ENCODE measurements around the gene JUNB. TPM values are rescaled to one million over a fixed set of nuclear protein-coding genes. Genes with fewer than 3 reads are reported as not detected.

Gene JUNB
- polyA plus RNA-seq, 1 donor (not counting 4 experiments of a cell fraction or from before 2014, with no cell fraction given): 40.8 TPM

DNA sequence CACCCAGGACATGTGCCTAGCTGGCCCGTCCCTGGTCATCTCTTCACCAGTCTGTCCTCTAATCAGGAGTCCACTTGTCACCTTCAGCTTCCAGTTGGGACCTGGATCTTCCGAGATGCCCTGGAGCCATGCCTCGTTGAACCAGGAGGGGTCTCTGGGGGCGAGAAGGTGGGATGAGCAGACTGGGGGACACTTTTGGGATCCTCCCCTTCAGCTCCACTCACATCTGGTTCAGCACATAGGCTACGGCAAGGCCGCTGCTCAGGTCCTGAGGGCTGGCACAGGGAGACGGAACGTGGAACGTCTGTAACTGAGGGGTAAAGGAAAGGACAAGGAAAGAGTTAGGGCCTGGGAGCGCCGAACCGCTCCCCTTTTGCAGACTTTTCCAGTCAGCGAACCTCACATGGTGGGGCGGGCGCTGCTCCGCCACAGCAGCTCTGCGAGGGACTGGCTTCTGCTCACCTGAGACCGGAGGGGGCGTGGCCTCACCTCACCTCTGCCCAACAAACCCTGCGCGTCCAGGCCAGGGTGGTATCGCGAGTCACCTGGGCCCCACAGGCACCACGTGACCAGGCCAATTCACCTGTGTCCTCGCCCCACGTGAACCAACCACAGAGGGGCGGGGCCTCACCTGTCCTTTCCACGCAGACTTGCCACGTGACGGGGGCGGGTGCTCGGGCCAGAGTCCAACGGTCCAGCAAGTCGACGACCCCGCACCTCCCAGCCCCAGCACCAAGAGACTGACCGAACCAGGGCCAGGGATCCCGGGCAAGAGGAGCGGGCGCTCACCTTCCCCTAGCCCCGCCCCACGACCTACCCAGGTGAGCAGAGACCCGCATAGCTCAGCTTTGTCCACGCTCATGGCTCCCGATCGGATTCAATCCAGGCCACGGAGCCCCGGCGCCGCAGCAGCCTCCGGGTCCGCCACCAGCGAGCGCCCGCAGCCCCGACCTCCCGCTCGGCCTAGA lies 16.4 kb upstream of the JUNB start, which contains the start of gene HOOK2:
HOOK2 (minus strand) TSS at position 965 of the 968 bp plus-strand sequence; CDS start at position 862, 103 bp downstream.
- H3K36me3 ChIP-seq (ENCODE audit: control insufficient read depth in 2 of 2, extremely low read depth in 1 of 2, insufficient read depth in 2 of 2, low read length in 2 of 2): peaks cover 19 to 21% of the 10 kb centered on the region in 2 experiments
- no peaks in the 10 kb centered on the region for H3K9me1 ChIP-seq (ENCODE audit: control insufficient read depth, extremely low read depth, insufficient read depth, low read length)
- peak within 1 kb of the TSS; percentile 91 for H3K27ac ChIP-seq (ENCODE audit: control insufficient read depth, insufficient read depth, low read length)
- dilution Hi-C loops (cut with MboI; ENCODE audit: extremely low pct_ligation_motif_present, low sequenced_read_pairs): no loop called here
- no peaks in the 10 kb centered on the region for H3K9me3 ChIP-seq (ENCODE audit: control insufficient read depth, low read depth, low read length)
- peaks cover 27% of the 10 kb centered on the region for H3K4me1 ChIP-seq (ENCODE audit: control insufficient read depth, extremely low read depth, insufficient read depth, low read length)
- TF ChIP-seq EZH2 (IDR thresholded peaks at IDR 0.05; ENCODE audit: low read length): no peak
- no peak for TF ChIP-seq CTCF (optimal IDR thresholded peaks at IDR 0.05 in 1 of 3, IDR thresholded peaks at IDR 0.05 in 1 of 3, conservative IDR thresholded peaks at IDR 0.05 in 1 of 3; ENCODE audit: extremely low read depth in 1 of 3, insufficient read depth in 2 of 3, low read length in 3 of 3)
- peak within 1 kb of the TSS; percentile 70 for H2AFZ ChIP-seq (ENCODE audit: control insufficient read depth, low read length)
- H3K4me2 ChIP-seq (ENCODE audit: control insufficient read depth, extremely low read depth, insufficient read depth, low read depth, low read length): peak within 1 kb of the TSS; percentile 94
- FAIRE-seq: peak; percentile 76
- H3K27me3 ChIP-seq (ENCODE audit: control insufficient read depth, extremely low read depth, insufficient read depth, low read length): no peaks in the 10 kb centered on the region
- H4K20me1 ChIP-seq (ENCODE audit: control insufficient read depth, extremely low read depth, insufficient read depth, low read length): peaks cover 3% of the 10 kb centered on the region
- peak; percentile 97 for DNase-seq (ENCODE audit: low read depth, low spot score)
- peaks cover 3% of the 10 kb centered on the region for H3K79me2 ChIP-seq (ENCODE audit: control insufficient read depth, insufficient read depth, low read length)
- peak within 1 kb of the TSS; percentile 48 to 76 (median 76) for H3K4me3 ChIP-seq (ENCODE audit: control insufficient read depth in 2 of 3, extremely low read depth in 1 of 3, insufficient read depth in 2 of 3, low read depth in 1 of 3, low read length in 3 of 3)
- H3K9ac ChIP-seq (ENCODE audit: control insufficient read depth, extremely low read depth, insufficient read depth, low read length): peak within 1 kb of the TSS; percentile 91

DNA sequence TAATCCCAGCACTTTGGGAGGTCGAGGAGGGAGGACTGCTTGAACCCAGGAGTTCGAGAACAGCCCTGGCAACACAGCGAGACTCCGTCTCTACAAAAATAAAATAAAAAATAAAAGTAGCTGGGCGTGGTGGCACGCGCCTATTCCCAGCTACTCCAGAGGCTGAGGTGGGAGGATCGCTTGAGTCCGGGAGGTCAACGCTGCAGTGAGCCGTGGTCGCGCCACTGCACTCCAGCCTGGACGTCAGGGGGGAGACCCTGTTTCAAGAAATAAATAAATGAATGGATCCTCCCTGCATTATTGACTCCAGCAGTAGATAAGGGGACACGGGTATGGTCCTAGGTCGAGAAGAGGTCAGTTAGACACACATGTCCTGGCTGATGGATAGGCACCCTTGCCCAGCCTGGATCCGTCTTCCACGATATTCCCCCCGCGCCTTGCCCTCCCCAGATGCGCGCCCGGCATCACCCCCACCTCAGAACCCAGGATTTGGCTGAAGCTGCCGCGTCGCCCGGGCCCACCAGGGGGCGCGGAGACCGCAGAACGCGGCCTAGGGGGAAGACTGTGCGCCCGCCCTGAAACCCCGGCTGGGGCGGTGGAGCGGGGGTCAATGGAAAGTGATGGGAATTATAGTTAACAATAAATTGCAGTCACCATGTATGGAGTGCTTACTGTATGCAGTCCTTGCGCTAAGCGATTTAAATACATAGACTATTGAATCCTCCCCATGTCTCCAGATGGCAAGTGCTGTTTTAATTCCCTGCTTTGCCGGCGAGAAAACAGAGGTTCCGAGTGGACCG lies 13.9 kb upstream of the JUNB start:
- Histone ChIP-seq H2AFZ (ENCODE audit: control insufficient read depth, low read length) (peak overlapping the region; percentile 58), H3K9me3 (ENCODE audit: control insufficient read depth, low read depth, low read length) (no peaks in the 10 kb centered on the region), H3K27ac (ENCODE audit: control insufficient read depth, insufficient read depth, low read length) (peak overlapping the region; percentile 85), H3K27me3 (ENCODE audit: control insufficient read depth, extremely low read depth, insufficient read depth, low read length) (no peaks in the 10 kb centered on the region), H3K4me3 (ENCODE audit: control insufficient read depth in 2 of 3, extremely low read depth in 1 of 3, insufficient read depth in 2 of 3, low read depth in 1 of 3, low read length in 3 of 3) (peak overlapping the region; percentile 57 to 86 (median 76)), H3K4me1 (ENCODE audit: control insufficient read depth, extremely low read depth, insufficient read depth, low read length) (peaks cover 36% of the 10 kb centered on the region), H3K9ac (ENCODE audit: control insufficient read depth, extremely low read depth, insufficient read depth, low read length) (peak overlapping the region; percentile 79), H3K36me3 (ENCODE audit: control insufficient read depth in 2 of 2, extremely low read depth in 1 of 2, insufficient read depth in 2 of 2, low read length in 2 of 2) (peaks cover 5 to 11% of the 10 kb centered on the region in 2 experiments), H3K9me1 (ENCODE audit: control insufficient read depth, extremely low read depth, insufficient read depth, low read length) (no peaks in the 10 kb centered on the region), H4K20me1 (ENCODE audit: control insufficient read depth, extremely low read depth, insufficient read depth, low read length) (no peaks in the 10 kb centered on the region), H3K79me2 (ENCODE audit: control insufficient read depth, insufficient read depth, low read length) (peaks cover 3% of the 10 kb centered on the region), H3K4me2 (ENCODE audit: control insufficient read depth, extremely low read depth, insufficient read depth, low read depth, low read length) (peak overlapping the region; percentile 93)
- FAIRE-seq (no peak), DNase-seq (ENCODE audit: low read depth, low spot score) (no peak)
- no peak for TF ChIP-seq EZH2 (IDR thresholded peaks at IDR 0.05; ENCODE audit: low read length)
- peak; percentile 76 to 95 (median 81) for TF ChIP-seq CTCF (optimal IDR thresholded peaks at IDR 0.05 in 1 of 3, IDR thresholded peaks at IDR 0.05 in 1 of 3, conservative IDR thresholded peaks at IDR 0.05 in 1 of 3; ENCODE audit: extremely low read depth in 1 of 3, insufficient read depth in 2 of 3, low read length in 3 of 3)
- dilution Hi-C loops (cut with MboI; ENCODE audit: extremely low pct_ligation_motif_present, low sequenced_read_pairs): no loop called here

Data from keratinocyte (primary cell).